DMS 273 treated with DMSO at 0.1 percent for 48 hours (cell line): ENCODE data around the gene PIM1.

Experiments
- DNase-seq: peaks from one replicate; lab custom pipeline; 2025; lab: John Stamatoyannopoulos, UW

Gene PIM1

GRCh38 chr6:37137201-37138090, 32.5 kb upstream of the PIM1 start:
- DNase-seq, result no peak

GRCh38 chr6:37138856-37139229, 31.1 kb upstream of the PIM1 start:
- no peak for DNase-seq

GRCh38 chr6:37139230-37139962, 30.6 kb upstream of the PIM1 start:
- no peak for DNase-seq

GRCh38 chr6:37140145-37140544, 29.8 kb upstream of the PIM1 start:
- DNase-seq, result no peak

- DNase-seq, result peak; percentile 78
Observed at GRCh38 chr6:37141281-37142049, 28.5 kb upstream of the PIM1 start.

- peak; percentile 78 for DNase-seq
Observed at GRCh38 chr6:37142050-37142614, 27.8 kb upstream of the PIM1 start.

GRCh38 chr6:37143585-37143984, 26.4 kb upstream of the PIM1 start:
- no peak for DNase-seq

- DNase-seq, result no peak
Observed at GRCh38 chr6:37145443-37145842, 24.5 kb upstream of the PIM1 start.

GRCh38 chr6:37146735-37147157, 23.2 kb upstream of the PIM1 start:
- DNase-seq, result no peak

GRCh38 chr6:37149745-37150144, 20.2 kb upstream of the PIM1 start:
- DNase-seq, result no peak

- DNase-seq, result no peak
Observed at GRCh38 chr6:37150314-37150713, 19.6 kb upstream of the PIM1 start.

- no peak for DNase-seq
Observed at GRCh38 chr6:37155394-37156312, 14.3 kb upstream of the PIM1 start.

GRCh38 chr6:37158508-37158907, 11.4 kb upstream of the PIM1 start:
- no peak for DNase-seq

- DNase-seq, result no peak
Observed at GRCh38 chr6:37160922-37161778, 8.8 kb upstream of the PIM1 start.

GRCh38 chr6:37162740-37163139, 7.2 kb upstream of the PIM1 start:
- no peak for DNase-seq

- no peak for DNase-seq
Observed at GRCh38 chr6:37168163-37168758, 1.7 kb upstream of the PIM1 start.

- DNase-seq, result peak; percentile 37
Observed at GRCh38 chr6:37168811-37169495, 999 bp upstream of the PIM1 start.

- no peak for DNase-seq
Observed at GRCh38 chr6:37170273-37171200, 585 bp downstream of the PIM1 start.
